Activated CD4-positive, alpha-beta T cell treated with anti-CD3 and anti-CD28 coated beads for 24 hours (primary cell): ENCODE measurements around the gene FNDC3B.

Experiments used
- DNase-seq, 2 donors: peaks; one replicate each; pipeline ENCODE4 v3.0.0-alpha.2; 2020; ENCODE audit warnings: low read depth in 2 of 2

Gene FNDC3B

GRCh38 chr3:172167892-172168648, 128.7 kb downstream of the FNDC3B start:
- DNase-seq: no peak

GRCh38 chr3:172170073-172170709, 130.8 kb downstream of the FNDC3B start:
- DNase-seq: no peak

- DNase-seq: no peak
Measured at GRCh38 chr3:172170841-172171240, 131.5 kb downstream of the FNDC3B start.

GRCh38 chr3:172171396-172172075, 132.2 kb downstream of the FNDC3B start:
- DNase-seq: no peak

GRCh38 chr3:172173316-172174254, 134.2 kb downstream of the FNDC3B start:
- DNase-seq: no peak

GRCh38 chr3:172174513-172175253, 135.3 kb downstream of the FNDC3B start:
- no peak for DNase-seq

- DNase-seq: no peak
Measured at GRCh38 chr3:172175254-172175599, 135.8 kb downstream of the FNDC3B start.

- no peak for DNase-seq
Measured at GRCh38 chr3:172176061-172176770, 136.8 kb downstream of the FNDC3B start.

GRCh38 chr3:172177046-172177445, 137.7 kb downstream of the FNDC3B start:
- no peak for DNase-seq

- no peak for DNase-seq
Measured at GRCh38 chr3:172177803-172178316, 138.5 kb downstream of the FNDC3B start.

GRCh38 chr3:172179680-172180399, 140.5 kb downstream of the FNDC3B start:
- DNase-seq: no peak

GRCh38 chr3:172180473-172180872, 141.1 kb downstream of the FNDC3B start:
- DNase-seq: no peak

GRCh38 chr3:172181932-172182586, 142.7 kb downstream of the FNDC3B start:
- no peak for DNase-seq

GRCh38 chr3:172182797-172183196, 143.4 kb downstream of the FNDC3B start:
- DNase-seq: no peak

- no peak for DNase-seq
Measured at GRCh38 chr3:172184106-172184822, 144.9 kb downstream of the FNDC3B start.

- DNase-seq: no peak
Measured at GRCh38 chr3:172185907-172186306, 146.5 kb downstream of the FNDC3B start.

- DNase-seq: no peak
Measured at GRCh38 chr3:172186607-172187006, 147.2 kb downstream of the FNDC3B start.

GRCh38 chr3:172187511-172187910, 148.1 kb downstream of the FNDC3B start:
- DNase-seq: no peak
